Keratinocyte (primary cell): ENCODE measurements around the gene IQSEC3. TPM values are rescaled to one million over a fixed set of nuclear protein-coding genes. Genes with fewer than 3 reads are reported as not detected.
"Not testable (repeated sequence)": the region's sequence is repeated elsewhere in the genome, so short reads cannot be mapped to it uniquely, and the experiment has no call there.

Experiments
- DNase-seq: peaks from one replicate; pipeline ENCODE4 v3.0.0-alpha.2; 2011; ENCODE audit warnings: low read depth, missing footprints, low spot score
- FAIRE-seq: peaks from 2 replicates; lab custom pipeline; 2011; peaks lifted over from hg19 to GRCh38; lab: Jason Lieb, UNC
- H2AFZ ChIP-seq: 2 replicates; pipeline ENCODE4 v1.6.0; 2012; ENCODE audit warnings: low read length, control low read depth, inconsistent platforms; ENCODE audit not compliant: control insufficient read depth
- H3K27ac ChIP-seq: 2 replicates; pipeline ENCODE4 v1.5.1; 2011; ENCODE audit warnings: low read length; ENCODE audit not compliant: control insufficient read depth, insufficient read depth
- H3K27me3 ChIP-seq: 3 replicates; pipeline ENCODE4 v1.6.0; 2011; ENCODE audit warnings: low read length; ENCODE audit not compliant: control insufficient read depth, insufficient read depth; ENCODE audit errors: extremely low read depth
- H3K36me3 ChIP-seq, 2 experiments: 2 replicates in 1 of 2; 3 replicates in 1 of 2; pipeline ENCODE4 v1.5.1; 2011; ENCODE audit warnings: low read length in 2 of 2, mild to moderate bottlenecking in 1 of 2; ENCODE audit not compliant: control insufficient read depth in 2 of 2, insufficient read depth in 2 of 2; ENCODE audit errors: extremely low read depth in 1 of 2
- H3K4me1 ChIP-seq: 3 replicates; pipeline ENCODE4 v1.5.1; 2011; ENCODE audit warnings: low read length; ENCODE audit not compliant: control insufficient read depth, insufficient read depth; ENCODE audit errors: extremely low read depth
- H3K4me2 ChIP-seq: 3 replicates; pipeline ENCODE4 v1.6.0; 2011; ENCODE audit warnings: low read depth, low read length; ENCODE audit not compliant: control insufficient read depth, insufficient read depth; ENCODE audit errors: extremely low read depth
- H3K4me3 ChIP-seq, 3 experiments: fragments of 200-600 bp in 1 of 3; sonication (generic) in 1 of 3; 2 replicates in 2 of 3; 3 replicates in 1 of 3; pipeline ENCODE4 v1.5.1; 2011 to 2016; ENCODE audit warnings: low read length in 3 of 3, mild to moderate bottlenecking in 3 of 3, control low read depth in 2 of 3, inconsistent platforms in 1 of 3, low read depth in 1 of 3, mixed read lengths in 1 of 3, mixed run types in 1 of 3, moderate library complexity in 1 of 3; ENCODE audit not compliant: control insufficient read depth in 2 of 3, insufficient read depth in 2 of 3; ENCODE audit errors: extremely low read depth in 1 of 3
- H3K79me2 ChIP-seq: 2 replicates; pipeline ENCODE4 v1.6.0; 2012; ENCODE audit warnings: low read length; ENCODE audit not compliant: control insufficient read depth, insufficient read depth
- H3K9ac ChIP-seq: 3 replicates; pipeline ENCODE4 v1.6.0; 2011; ENCODE audit warnings: low read length; ENCODE audit not compliant: control insufficient read depth, insufficient read depth; ENCODE audit errors: extremely low read depth
- H3K9me1 ChIP-seq: 3 replicates; pipeline ENCODE4 v1.6.0; 2011; ENCODE audit warnings: low read length; ENCODE audit not compliant: control insufficient read depth, insufficient read depth; ENCODE audit errors: extremely low read depth
- H3K9me3 ChIP-seq: 2 replicates; pipeline ENCODE4 v1.5.1; 2012; ENCODE audit warnings: low read depth, low read length; ENCODE audit not compliant: control insufficient read depth
- H4K20me1 ChIP-seq: 3 replicates; pipeline ENCODE4 v1.6.0; 2011; ENCODE audit warnings: low read length; ENCODE audit not compliant: control insufficient read depth, insufficient read depth; ENCODE audit errors: extremely low read depth
- dilution Hi-C: fragments of 300-500 bp; cut with MboI; formaldehyde crosslinking; loops from one replicate; pipeline ENCODE4 v1.7.0; 2020; ENCODE audit warnings: low sequenced_read_pairs; ENCODE audit not compliant: extremely low pct_ligation_motif_present
- polyA plus RNA-seq, 5 experiments: library from polyadenylated mRNA; depleted of rRNA in 3 of 5; stranded (reverse) in 3 of 5; stranded (forward) in 1 of 5; unstranded in 1 of 5; fragments of >200 nt; gene quantifications; 1 replicate in 1 of 5; 2 replicates in 3 of 5; 3 replicates in 1 of 5; pipeline versions ENCODE4 v1.2.1 to v1.2.3, GENCODE V29; 2011 to 2012; ENCODE audit warnings: missing spikeins in 2 of 5, low read depth in 1 of 5, low replicate concordance in 1 of 5

IQSEC3 gene
- polyA plus RNA-seq, 1 donor (not counting 4 experiments of a cell fraction or from before 2014, with no cell fraction given): not detected

- H3K9me3 ChIP-seq, H3K27ac ChIP-seq, DNase-seq, H3K9me1 ChIP-seq, H3K27me3 ChIP-seq, H3K79me2 ChIP-seq, FAIRE-seq, H4K20me1 ChIP-seq, dilution Hi-C loops, H3K36me3 ChIP-seq, H3K4me1 ChIP-seq, H3K4me3 ChIP-seq, H3K9ac ChIP-seq, H3K4me2 ChIP-seq, H2AFZ ChIP-seq: not testable (repeated sequence)
These were observed 18.8 kb upstream of the IQSEC3 start for GRCh38 chr12:47699-48226.

GRCh38 chr12:49149-49548, 17.4 kb upstream of the IQSEC3 start:
- FAIRE-seq, H3K9me1 ChIP-seq, H4K20me1 ChIP-seq, H2AFZ ChIP-seq, H3K4me2 ChIP-seq, H3K9me3 ChIP-seq, DNase-seq, H3K4me1 ChIP-seq, H3K27ac ChIP-seq, H3K79me2 ChIP-seq, dilution Hi-C loops, H3K36me3 ChIP-seq, H3K27me3 ChIP-seq, H3K9ac ChIP-seq, H3K4me3 ChIP-seq: not testable (repeated sequence)

- H3K4me3 ChIP-seq, H3K9me3 ChIP-seq, H3K27ac ChIP-seq, H3K4me2 ChIP-seq, H3K4me1 ChIP-seq, H3K9me1 ChIP-seq, H4K20me1 ChIP-seq, H2AFZ ChIP-seq, H3K9ac ChIP-seq, DNase-seq, FAIRE-seq, H3K36me3 ChIP-seq, H3K79me2 ChIP-seq, dilution Hi-C loops: not testable (repeated sequence)
- H3K27me3 ChIP-seq: peaks cover 21% of the 10 kb centered on the region
These were observed 15.5 kb upstream of the IQSEC3 start for GRCh38 chr12:51087-51486.

- H3K9ac ChIP-seq, H3K79me2 ChIP-seq, H3K4me1 ChIP-seq, H3K36me3 ChIP-seq, H3K4me2 ChIP-seq, DNase-seq, H4K20me1 ChIP-seq, H3K9me1 ChIP-seq, H3K4me3 ChIP-seq, H3K9me3 ChIP-seq, FAIRE-seq, dilution Hi-C loops, H2AFZ ChIP-seq, H3K27ac ChIP-seq: not testable (repeated sequence)
- peaks cover 21% of the 10 kb centered on the region for H3K27me3 ChIP-seq
These were observed 14.6 kb upstream of the IQSEC3 start for GRCh38 chr12:51962-52361.

- peaks cover 17% of the 10 kb centered on the region for H3K27me3 ChIP-seq
- H3K79me2 ChIP-seq, DNase-seq, H2AFZ ChIP-seq, FAIRE-seq, H3K9ac ChIP-seq, H4K20me1 ChIP-seq, H3K4me2 ChIP-seq, H3K4me1 ChIP-seq, H3K9me1 ChIP-seq, H3K36me3 ChIP-seq, dilution Hi-C loops, H3K9me3 ChIP-seq, H3K4me3 ChIP-seq, H3K27ac ChIP-seq: not testable (repeated sequence)
These were observed 13.4 kb upstream of the IQSEC3 start for GRCh38 chr12:52902-53734.
